H1 (cell line): ENCODE measurements around the gene ZYG11B. TPM values are rescaled to one million over a fixed set of nuclear protein-coding genes. Genes with fewer than 3 reads are reported as not detected.

Source experiments
- CBX5 ChIP-seq: fragments of 300-800, 300-1000 bp; sonication (generic); IDR thresholded peaks from 2 replicates; pipeline ENCODE4 v1.7.1; 2016; ENCODE audit warnings: antibody characterized with exemption, low read length, low read depth
- CHD7 ChIP-seq: fragments of 300-600 bp; sonication (generic); IDR thresholded peaks from 2 replicates; pipeline ENCODE4 v1.7.1; 2012; ENCODE audit warnings: low read length, moderate library complexity, mild to moderate bottlenecking, inconsistent platforms; ENCODE audit not compliant: insufficient replicate concordance
- FOSL1 ChIP-seq: IDR thresholded peaks from 2 replicates; pipeline ENCODE4 v1.6.1; 2011; ENCODE audit warnings: mild to moderate bottlenecking, low read depth, low read length, moderate library complexity; ENCODE audit not compliant: insufficient read depth
- KDM1A ChIP-seq: fragments of 200-600, 300-600 bp; sonication (generic); IDR thresholded peaks from 2 replicates; pipeline ENCODE4 v1.7.1; 2016; ENCODE audit warnings: mild to moderate bottlenecking, low read length, borderline replicate concordance
- NRF1 ChIP-seq: IDR thresholded peaks from 2 replicates; pipeline ENCODE4 v1.6.1; 2011; ENCODE audit warnings: mild to moderate bottlenecking, low read depth, low read length, improper control_type of control experiment
- RBBP5 ChIP-seq: IDR thresholded peaks from 2 replicates; pipeline ENCODE4 v1.7.1; 2012; ENCODE audit warnings: low read depth, mild to moderate bottlenecking, inconsistent platforms, low read length, moderate library complexity, borderline replicate concordance
- RXRA ChIP-seq: IDR thresholded peaks from 2 replicates; pipeline ENCODE4 v1.6.1; 2011; ENCODE audit warnings: low read depth, mild to moderate bottlenecking, low read length, moderate library complexity; ENCODE audit not compliant: insufficient read depth
- SP4 ChIP-seq: IDR thresholded peaks from 2 replicates; pipeline ENCODE4 v1.6.1; 2012; ENCODE audit warnings: low read length, inconsistent platforms
- SRF ChIP-seq: IDR thresholded peaks from 2 replicates; pipeline ENCODE4 v1.6.1; 2011; ENCODE audit warnings: mild to moderate bottlenecking, low read depth, low read length, moderate library complexity
- TEAD4 ChIP-seq: IDR thresholded peaks from 2 replicates; pipeline ENCODE4 v1.6.1; 2012; ENCODE audit warnings: low read depth, low read length, inconsistent platforms, mixed read lengths
- polyA plus RNA-seq, 7 experiments: library from polyadenylated mRNA; depleted of rRNA in 3 of 7; stranded (reverse) in 5 of 7; unstranded in 2 of 7; fragments of >200 nt in 5 of 7; fragments of 200-250 nt in 2 of 7; gene quantifications; 1 replicate in 5 of 7; 2 replicates in 1 of 7; 4 replicates in 1 of 7; pipeline versions ENCODE4 v1.2.1 to v1.2.3, GENCODE V29; 2011 to 2013; ENCODE audit warnings: missing spikeins in 2 of 7, mixed read lengths in 2 of 7
- total RNA-seq: library from RNA; stranded (reverse); fragmentation: NEBNext Ultra II Directional; extraction: Animal tissue kit (Norgen Biotek cat#: 25700); gene quantifications from 2 replicates; pipeline ENCODE4 v1.2.1, GENCODE V29; 2021

ZYG11B gene
- total and polyA plus RNA-seq, 2 of the 8 experiments (the other 6 are each of a cell fraction or from before 2014, with no cell fraction given) = 4.4 to 20.9 TPM

- TF ChIP-seq CHD7 (no peak), SP4 (no peak), KDM1A (no peak), CBX5 (no peak), FOSL1 (no peak), RBBP5 (no peak), SRF (no peak), NRF1 (no peak), TEAD4 (no peak), RXRA (no peak)
- TF ChIP-seq, all 59 proteins: peak for 0
Measured at GRCh38 chr1:52725903-52726264, 369 bp upstream of the ZYG11B start (continued).
